ENCODE data around the gene SLC66A2.

The SLC66A2 gene

GRCh38 chr18:79927607-79928562 is 23.6 kb downstream of the SLC66A2 start:
- Histone ChIP-seq H4K20me1 (ENCODE audit: low read depth, low read length) (no peaks in the 10 kb centered on the region), H2AFZ (ENCODE audit: low read depth, low read length, severe bottlenecking) (no peak overlapping the region), H3K27me3 (ENCODE audit: low read length) (no peaks in the 10 kb centered on the region), H3K9me2 (replicated peaks; ENCODE audit: insufficient read depth, low read length) (no peaks in the 10 kb centered on the region), H3K9me3 (ENCODE audit: insufficient read depth, low read length) (peaks cover 32% of the 10 kb centered on the region; the same call in 1 of the 2 replicates), H3K27ac (ENCODE audit: low read depth, low read length) (no peak overlapping the region), H3F3A (ENCODE audit: insufficient read depth) (no peaks in the 10 kb centered on the region; the same call in 1 of the 2 replicates), H3K79me2 (ENCODE audit: insufficient read depth, low read length) (no peaks in the 10 kb centered on the region; the same call in 1 of the 2 replicates), H3K4me2 (ENCODE audit: low read depth, low read length, poor library complexity, severe bottlenecking) (no peak overlapping the region), H3K9ac (ENCODE audit: low read length) (no peak overlapping the region), H3K4me3 (ENCODE audit: insufficient read depth, low read length, poor library complexity, severe bottlenecking) (no peak overlapping the region), H3K36me3 (ENCODE audit: low read length) (peaks cover 38% of the 10 kb centered on the region)
- no peak for TF ChIP-seq EZH2phosphoT487 (conservative IDR thresholded peaks at IDR 0.05; ENCODE audit: low read length)
- no peak for TF ChIP-seq CTCF (IDR thresholded peaks at IDR 0.05; ENCODE audit: insufficient read depth, low read length, poor library complexity, severe bottlenecking)

- Histone ChIP-seq H3K27ac (ENCODE audit: low read depth, low read length) (no peak overlapping the region), H2AFZ (ENCODE audit: low read depth, low read length, severe bottlenecking) (no peak overlapping the region), H3K9ac (ENCODE audit: low read length) (no peak overlapping the region), H3K79me2 (ENCODE audit: insufficient read depth, low read length) (no peaks in the 10 kb centered on the region), H3K36me3 (ENCODE audit: low read length) (peaks cover 29% of the 10 kb centered on the region), H3K9me3 (ENCODE audit: insufficient read depth, low read length) (peaks cover 26% of the 10 kb centered on the region; the same call in 1 of the 2 replicates), H3K4me3 (ENCODE audit: insufficient read depth, low read length, poor library complexity, severe bottlenecking) (no peak overlapping the region), H3K9me2 (replicated peaks; ENCODE audit: insufficient read depth, low read length) (no peaks in the 10 kb centered on the region), H4K20me1 (ENCODE audit: low read depth, low read length) (no peaks in the 10 kb centered on the region), H3F3A (ENCODE audit: insufficient read depth) (no peaks in the 10 kb centered on the region; the same call in 1 of the 2 replicates), H3K27me3 (ENCODE audit: low read length) (no peaks in the 10 kb centered on the region), H3K4me2 (ENCODE audit: low read depth, low read length, poor library complexity, severe bottlenecking) (no peak overlapping the region)
- no peak for TF ChIP-seq EZH2phosphoT487 (conservative IDR thresholded peaks at IDR 0.05; ENCODE audit: low read length)
- TF ChIP-seq CTCF (IDR thresholded peaks at IDR 0.05; ENCODE audit: insufficient read depth, low read length, poor library complexity, severe bottlenecking), result no peak
These were observed 24.5 kb downstream of the SLC66A2 start for GRCh38 chr18:79926715-79927606.

GRCh38 chr18:79926306-79926705 is 25.1 kb downstream of the SLC66A2 start:
- Histone ChIP-seq H3K79me2 (ENCODE audit: insufficient read depth, low read length) (no peaks in the 10 kb centered on the region), H3K27me3 (ENCODE audit: low read length) (no peaks in the 10 kb centered on the region), H3K4me3 (ENCODE audit: insufficient read depth, low read length, poor library complexity, severe bottlenecking) (no peak overlapping the region), H3K9me2 (replicated peaks; ENCODE audit: insufficient read depth, low read length) (no peaks in the 10 kb centered on the region), H3K9me3 (ENCODE audit: insufficient read depth, low read length) (peaks cover 23% of the 10 kb centered on the region; the same call in 1 of the 2 replicates), H3K36me3 (ENCODE audit: low read length) (peaks cover 25% of the 10 kb centered on the region), H3K27ac (ENCODE audit: low read depth, low read length) (no peak overlapping the region), H3K4me2 (ENCODE audit: low read depth, low read length, poor library complexity, severe bottlenecking) (no peak overlapping the region), H2AFZ (ENCODE audit: low read depth, low read length, severe bottlenecking) (no peak overlapping the region), H4K20me1 (ENCODE audit: low read depth, low read length) (no peaks in the 10 kb centered on the region), H3F3A (ENCODE audit: insufficient read depth) (no peaks in the 10 kb centered on the region; the same call in 1 of the 2 replicates), H3K9ac (ENCODE audit: low read length) (no peak overlapping the region)
- TF ChIP-seq CTCF (IDR thresholded peaks at IDR 0.05; ENCODE audit: insufficient read depth, low read length, poor library complexity, severe bottlenecking) (no peak), EZH2phosphoT487 (conservative IDR thresholded peaks at IDR 0.05; ENCODE audit: low read length) (no peak)

Measured in SU-DHL-6 (cell line).